ENCODE measurements around the gene PHLDB2.

PHLDB2 gene

DNA sequence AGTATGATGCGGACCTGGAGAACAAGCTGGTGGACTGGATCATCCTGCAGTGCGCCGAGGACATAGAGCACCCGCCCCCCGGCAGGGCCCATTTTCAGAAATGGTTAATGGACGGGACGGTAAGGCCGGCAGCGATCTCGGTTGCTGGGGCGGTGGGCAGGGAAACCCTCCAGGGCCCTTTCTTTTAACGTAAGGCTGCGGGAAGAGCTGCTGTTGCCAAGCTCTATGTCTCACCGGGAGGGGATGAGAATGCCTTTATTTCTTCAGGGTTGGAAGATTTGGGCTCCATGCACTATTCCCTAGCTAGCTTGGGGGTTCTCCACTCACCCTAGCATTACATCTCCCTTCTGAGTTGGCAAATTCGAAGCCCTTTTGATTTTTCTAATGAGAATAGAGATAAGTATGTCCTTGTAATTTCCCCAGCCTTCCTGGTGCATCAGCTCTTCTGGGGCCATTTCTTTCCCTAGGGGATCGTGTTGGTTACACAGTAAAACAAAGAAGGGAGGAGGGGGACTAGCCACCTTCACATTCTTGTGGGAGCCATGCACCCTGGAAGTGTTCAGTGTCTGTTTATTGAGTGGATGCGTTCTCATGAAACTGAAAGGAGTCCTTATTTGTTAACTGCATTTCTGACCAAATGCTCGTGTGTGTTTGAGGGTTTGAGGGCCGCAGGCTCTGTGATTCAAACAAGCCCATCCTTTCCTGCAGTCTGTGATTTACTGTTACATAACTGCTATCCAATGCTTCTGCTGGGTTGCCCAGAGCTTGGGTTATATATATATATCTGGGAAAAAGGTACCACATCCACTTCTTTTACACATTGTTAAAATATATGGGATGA is 140.6 kb downstream of the PHLDB2 start:
- DNase-seq (no peak), ATAC-seq (no peak)

DNA sequence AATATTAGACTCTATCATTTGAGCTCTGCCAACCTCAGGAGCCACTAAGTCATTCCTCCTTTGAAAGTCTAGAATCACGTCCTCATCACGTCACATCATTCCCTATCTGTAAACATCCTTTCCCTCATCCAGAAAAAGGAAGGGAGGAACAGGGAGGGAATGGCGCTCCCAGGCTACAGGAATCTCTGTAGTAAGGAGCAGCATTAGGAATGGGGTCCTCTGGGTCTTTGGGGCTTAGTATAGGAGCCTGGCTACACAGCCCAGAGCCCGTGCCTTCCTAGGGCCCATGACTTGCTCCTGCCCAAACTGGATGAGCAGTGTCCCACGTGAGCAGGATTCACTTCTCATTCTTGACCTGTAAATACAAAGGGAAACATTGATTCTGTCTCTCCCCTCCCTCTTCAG is 141.3 kb downstream of the PHLDB2 start:
- ATAC-seq (no peak), DNase-seq (no peak)

DNA sequence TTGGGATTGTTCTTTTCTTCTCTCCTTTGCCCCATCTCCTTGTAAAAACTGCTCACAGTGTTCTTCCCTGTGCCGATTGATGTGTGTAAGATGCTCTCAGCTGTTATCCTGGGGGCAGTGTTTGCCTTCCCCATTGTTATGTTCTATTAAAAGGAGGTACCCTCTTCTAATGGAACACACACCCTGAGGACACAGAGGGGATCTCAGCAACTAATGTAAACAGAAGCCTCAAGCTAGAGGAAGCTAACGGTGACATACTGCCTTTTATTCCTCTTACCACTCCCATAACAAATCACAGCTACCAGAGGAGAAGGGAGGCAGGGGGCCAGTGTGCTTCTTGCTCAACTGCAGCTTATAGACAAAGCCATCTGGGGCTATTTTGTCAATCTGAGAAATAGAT is 141.9 kb downstream of the PHLDB2 start:
- DNase-seq (no peak), ATAC-seq (no peak)

DNA sequence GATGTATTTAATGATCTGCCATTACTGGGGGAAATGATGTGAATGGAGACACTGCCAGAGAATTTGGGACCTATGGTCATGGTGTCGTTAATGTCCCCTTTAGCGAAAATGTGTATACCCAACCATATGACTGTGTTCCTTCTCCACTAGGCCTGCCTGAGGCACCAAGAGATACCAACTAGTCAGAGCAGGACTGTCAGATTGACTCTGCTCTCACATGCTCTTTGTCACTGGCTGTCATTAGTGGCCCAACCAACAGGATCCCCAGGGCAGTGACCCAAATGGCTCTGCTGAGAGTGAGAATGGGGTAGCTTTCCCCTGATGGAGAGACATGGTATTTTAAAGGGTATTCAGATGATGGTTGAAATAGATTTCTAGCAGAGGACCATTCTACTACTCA is 142.5 kb downstream of the PHLDB2 start:
- ATAC-seq, result no peak
- DNase-seq, result no peak

DNA sequence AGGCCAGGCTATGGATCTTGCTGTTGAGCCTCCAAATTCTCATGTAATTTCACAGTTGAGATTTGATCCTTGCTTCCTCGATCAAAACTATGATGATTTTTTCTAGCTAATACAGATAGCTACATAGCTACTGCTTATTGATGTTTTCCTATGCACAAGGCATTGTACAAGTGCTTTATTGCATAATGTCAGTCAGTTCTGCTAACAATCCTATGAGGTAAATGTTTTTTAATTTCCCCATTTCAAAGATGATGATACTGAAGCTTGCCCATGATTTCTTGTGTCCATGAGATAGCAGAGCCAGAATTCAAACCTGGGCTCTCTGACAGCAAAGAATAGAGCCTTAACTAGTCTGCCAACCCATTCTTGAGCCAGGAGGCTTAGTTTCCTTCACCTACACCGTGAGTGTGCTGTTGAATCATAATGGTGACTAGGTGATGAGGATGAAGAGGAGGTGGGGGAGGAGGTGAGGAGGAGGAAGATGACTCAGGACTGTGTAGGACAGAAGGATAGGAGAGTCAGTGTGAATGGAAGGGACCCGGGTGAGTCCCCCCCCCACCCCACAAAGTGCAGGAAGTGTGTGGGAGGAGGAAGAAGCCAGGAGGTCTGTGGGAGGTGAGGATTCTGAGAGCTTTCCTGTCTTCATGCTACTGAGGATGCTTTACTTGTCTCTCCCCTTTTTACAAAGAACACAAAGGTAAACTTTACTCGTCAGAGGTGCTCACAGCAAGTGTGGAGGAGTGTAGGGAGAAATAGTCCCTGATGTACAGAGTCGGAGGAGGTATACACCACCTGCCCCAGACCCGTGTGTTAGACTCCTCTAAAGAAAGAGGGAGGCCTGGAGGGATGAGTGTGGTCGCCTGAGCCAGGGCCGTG is 143.3 kb downstream of the PHLDB2 start:
- ATAC-seq, result peak; percentile 88
- DNase-seq, result peak; percentile 40

DNA sequence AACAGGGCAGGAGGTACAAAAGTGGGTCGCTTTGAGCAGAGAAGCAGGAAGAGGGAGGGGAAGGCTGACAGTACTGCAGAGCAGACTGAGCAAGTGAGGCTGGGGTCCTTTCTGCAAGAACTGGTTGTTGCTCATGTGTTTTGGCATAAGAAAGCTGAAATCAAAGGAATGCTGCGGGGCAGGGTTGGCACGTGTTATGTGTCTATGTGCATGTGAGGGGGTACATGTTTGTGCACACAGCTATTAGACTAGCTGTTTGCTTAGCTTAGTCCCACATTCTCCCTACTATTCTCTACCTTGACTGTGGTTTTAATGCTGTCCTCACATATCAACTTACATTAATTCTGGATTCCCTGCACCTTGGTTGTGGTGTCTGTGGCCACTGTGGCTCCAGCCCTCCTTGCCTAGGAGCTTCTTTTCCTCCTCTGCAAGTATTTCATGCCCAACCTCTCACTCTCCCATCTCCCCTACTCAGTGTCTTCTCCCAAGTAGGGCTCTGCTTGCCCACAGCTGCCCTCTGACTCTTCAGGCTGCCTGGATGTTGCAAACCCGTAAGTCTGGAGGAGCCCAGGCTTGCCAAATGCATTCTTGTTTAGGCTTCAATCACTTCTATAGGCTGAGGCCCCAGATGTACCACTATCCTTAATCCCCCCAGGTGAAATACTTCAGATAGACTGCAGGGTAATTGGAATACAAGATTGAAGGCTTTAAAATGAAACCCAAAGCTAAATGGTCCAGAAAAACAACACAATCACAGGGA is 144.4 kb downstream of the PHLDB2 start:
- DNase-seq (no peak), ATAC-seq (no peak)

DNA sequence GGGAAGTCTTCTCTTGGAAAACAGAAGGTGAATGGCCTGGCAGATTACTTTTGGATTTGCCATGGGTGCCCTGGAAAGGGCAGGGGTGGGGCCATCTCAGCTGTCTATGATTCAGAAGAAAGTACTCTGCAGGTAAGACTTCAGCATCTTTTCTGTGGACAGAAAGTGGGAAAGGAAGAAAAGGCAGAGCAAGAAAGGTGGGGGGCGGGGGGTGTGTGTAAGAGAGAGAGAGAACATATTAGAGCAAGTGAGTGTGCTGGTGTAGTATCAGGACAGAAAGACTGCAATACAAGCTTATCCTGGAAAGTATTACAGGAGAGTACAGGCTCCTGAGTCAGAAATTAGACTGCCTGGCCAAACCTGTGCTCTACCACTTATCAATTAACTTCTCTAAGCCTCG is 145.1 kb downstream of the PHLDB2 start:
- DNase-seq (no peak), ATAC-seq (no peak)

DNA sequence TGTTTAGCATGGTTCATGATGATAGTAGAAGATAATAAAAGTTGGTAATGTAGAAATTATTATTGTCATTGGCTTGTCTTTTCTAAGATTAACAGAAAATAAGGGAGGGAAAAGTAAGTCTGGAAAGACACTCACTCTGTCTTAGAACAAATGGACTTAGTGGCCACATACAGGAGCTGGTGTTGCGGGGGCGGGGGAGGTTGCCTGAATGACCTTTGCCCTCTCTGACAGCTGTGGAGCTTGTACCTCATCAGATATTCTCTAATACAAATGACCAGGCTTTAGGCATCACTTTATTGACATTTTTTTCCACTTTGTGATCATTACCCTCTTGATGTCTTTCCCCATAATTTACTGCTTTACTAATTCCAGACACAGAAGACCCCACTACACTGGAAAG is 145.6 kb downstream of the PHLDB2 start:
- ATAC-seq (no peak), DNase-seq (no peak)

DNA sequence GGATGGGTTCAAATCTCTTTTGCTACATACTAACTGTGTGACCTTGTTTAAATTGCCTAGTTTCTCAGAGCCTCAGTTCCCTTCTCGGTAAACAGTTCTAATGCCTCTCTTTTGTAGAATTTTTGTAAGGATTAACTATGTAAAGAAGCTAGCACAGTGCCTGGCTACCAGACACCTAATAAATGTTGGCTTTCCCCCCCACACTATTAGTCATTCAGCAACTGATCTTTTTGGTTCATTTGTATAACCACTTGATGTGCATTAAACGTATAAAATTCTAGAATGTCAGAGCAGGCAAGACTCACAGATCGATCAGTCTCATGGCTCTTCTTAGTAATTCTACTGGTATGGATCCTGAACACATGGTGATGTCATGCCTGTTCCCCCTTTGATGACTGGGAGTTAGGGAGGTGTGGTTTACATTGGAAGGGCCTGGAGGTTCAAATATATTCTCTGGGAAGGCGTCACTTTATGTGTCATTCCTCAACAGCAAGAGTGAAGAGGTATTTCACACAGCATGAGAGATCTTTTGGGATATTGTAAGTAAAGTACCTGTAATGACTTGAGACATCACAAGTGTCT is 146.1 kb downstream of the PHLDB2 start:
- peak; percentile 16 for ATAC-seq
- DNase-seq, result no peak

DNA sequence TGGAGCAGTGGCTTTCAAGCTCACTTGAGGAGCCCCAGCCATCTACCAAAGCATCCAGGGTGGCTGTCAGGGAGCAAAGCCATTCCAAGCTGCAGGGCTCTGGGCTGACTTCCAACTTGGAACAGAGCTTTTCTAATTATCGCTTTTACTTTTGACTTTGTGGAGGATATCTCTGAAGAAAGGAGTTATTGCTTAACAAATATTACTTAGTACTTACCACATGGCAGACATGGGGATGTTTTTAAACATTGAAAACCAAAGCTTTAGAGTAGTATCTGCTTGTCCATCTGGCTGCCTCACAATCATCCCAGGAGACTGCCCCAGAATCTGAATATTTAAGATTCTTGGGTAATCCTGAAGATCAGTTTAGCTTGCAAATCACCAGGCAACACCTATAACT is 148.6 kb downstream of the PHLDB2 start:
- ATAC-seq, result no peak

DNA sequence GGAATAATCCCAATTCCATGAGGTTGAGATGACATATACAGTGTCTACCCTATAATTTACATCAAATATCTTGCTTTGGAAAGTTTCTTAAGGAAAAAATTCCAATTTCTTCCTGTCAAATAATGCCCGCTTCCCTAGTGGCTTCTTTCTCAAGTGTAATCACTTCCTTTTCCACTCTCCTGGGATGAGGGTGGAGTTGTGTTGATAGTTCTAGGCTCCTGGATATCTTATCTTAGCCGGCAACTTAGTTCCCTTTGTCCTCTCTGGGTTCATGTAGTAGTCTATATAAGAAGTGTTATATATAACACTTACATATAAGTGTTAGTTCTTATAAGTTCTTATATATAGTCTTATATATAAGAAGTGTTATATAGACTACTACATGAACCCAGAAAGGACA is 150.6 kb downstream of the PHLDB2 start:
- no peak for ATAC-seq

More for the DNA sequence above, 148.6 kb downstream of the PHLDB2 start:
- no peak for DNase-seq

DNA sequence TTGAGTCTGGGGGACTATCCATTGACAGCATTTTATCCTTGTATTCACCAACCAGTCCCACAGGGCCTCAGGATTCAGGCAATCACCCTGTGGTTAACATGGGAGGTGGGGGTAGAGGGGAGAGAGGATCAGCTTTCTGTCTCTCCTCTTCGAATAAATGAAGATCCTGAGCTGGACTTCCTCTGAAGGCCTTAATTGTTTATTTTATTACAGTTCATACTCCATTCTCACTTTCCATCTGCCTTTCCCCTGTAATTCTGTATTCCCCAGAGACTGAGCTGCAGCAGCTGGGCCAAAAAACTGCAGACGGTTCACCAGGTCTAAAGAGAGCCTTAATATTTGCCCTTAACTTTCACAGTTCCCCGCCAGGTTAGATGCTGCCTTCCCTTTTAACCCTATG is 151.6 kb downstream of the PHLDB2 start:
- ATAC-seq, result no peak

More for the DNA sequence above, 150.6 kb downstream of the PHLDB2 start:
- DNase-seq, result no peak

DNA sequence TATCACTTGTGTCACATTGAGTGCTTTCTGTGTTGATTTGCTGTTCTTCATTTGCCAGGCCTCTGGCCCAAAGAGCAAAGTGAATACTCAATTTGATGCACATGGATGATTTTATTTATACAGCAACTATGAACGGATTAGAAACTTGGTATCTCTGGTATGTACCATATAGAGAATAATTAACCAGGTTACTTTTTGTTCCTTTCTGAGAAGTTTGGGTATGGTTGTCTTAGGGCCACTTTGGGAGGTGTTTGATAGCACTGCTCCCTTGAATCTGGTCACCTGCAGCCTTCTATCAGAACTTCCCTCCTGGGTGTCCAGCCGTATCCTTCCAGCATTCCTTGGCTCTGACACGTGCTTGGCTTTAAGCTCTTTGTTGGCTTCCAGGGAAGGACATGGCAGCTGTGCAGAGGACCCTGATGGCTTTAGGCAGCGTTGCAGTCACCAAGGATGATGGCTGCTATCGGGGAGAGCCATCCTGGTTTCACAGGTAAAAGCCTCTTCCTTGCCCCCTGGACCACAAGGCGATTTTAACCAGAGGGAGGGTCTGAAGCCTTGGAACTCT is 152.4 kb downstream of the PHLDB2 start:
- no peak for ATAC-seq

More for the DNA sequence above, 151.6 kb downstream of the PHLDB2 start:
- DNase-seq, result no peak

DNA sequence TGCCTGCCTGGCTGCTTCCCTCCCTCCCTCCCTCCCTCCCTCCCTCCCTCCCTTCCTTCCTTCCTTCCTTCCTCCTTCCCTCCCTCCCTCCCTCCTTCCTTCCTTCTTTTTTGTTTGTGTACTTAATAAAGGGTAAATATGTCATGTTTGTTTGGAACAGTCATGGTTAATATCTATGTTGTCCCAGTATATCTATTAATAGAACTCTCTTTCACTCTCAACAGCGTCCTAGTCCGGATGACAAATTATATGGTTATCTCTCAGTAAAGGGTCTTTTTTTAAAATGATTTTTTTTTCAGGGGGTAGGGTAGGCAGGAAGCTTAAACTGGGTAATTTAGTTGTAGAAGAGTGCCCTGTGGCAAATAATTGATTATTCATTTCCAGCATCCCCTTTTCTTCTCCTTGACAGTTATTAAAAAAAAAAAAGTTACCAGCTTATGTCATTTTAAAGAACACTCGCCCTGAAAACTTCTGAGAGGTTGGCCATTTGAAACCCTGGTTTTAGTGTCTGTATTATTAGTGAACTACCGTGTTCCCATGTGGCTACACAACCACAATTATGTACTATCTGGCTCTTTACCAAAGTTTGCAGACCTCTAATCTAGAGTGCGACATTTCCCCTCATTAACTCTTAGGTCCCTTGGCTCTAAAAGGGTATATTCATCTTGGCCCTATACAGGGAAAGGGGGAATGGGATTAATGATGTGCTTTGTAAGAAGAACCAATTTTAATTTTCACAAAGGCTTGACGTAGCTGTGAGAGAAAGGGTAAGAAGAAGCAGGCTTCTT is 153.3 kb downstream of the PHLDB2 start:
- no peak for DNase-seq
- no peak for ATAC-seq

More for the DNA sequence above, 152.4 kb downstream of the PHLDB2 start:
- DNase-seq, result no peak

DNA sequence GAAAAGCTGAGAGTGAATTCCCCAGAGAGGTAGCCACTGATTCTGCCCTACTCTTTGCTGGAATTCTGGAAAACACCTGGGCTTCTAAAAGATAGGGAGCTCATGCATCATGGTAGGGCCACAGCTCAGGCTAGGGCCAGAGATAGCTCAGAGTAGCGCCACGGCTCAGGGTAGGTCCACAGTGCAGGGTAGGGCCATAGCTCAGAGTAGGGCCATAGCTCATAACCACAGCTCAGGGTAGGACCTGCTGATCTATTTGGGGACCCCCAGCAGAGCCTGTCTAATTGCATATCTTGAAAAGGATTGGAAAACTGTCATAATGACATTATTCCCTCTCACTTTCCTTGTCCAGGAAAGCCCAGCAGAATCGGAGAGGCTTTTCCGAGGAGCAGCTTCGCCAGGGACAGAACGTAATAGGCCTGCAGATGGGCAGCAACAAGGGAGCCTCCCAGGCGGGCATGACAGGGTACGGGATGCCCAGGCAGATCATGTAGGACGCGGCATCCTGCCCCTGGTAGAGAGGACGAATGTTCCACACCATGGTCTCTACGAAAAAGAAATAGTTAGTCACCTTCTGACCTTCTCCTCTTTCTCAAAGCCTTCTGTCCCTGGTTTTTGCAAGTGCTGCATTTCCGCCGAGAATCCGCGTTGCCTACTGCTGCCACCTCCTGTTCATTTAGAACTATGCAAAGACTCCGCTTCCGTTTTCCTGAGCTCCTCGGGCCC is 154.2 kb downstream of the PHLDB2 start:
- peak; percentile 92 for ATAC-seq

DNA sequence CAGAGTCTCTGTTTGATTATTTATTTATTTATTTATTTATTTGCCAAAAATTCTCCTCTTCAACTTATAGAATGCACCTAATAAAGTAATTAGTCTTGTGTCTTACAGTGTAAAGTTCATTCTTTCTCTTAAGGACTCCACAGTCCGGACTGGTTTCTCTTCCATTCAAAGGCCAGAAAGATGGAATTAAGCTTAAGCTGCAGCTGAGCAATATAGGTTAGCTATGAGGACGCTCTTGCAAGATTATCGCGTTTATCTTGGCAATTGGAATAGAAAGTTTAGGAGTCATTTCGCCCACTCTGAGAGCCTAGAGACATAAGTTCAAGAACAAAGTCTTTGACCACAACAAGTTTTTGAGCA is 154.7 kb downstream of the PHLDB2 start:
- no peak for DNase-seq
- no peak for ATAC-seq

More for the DNA sequence above, 154.2 kb downstream of the PHLDB2 start:
- DNase-seq, result peak; percentile 62

DNA sequence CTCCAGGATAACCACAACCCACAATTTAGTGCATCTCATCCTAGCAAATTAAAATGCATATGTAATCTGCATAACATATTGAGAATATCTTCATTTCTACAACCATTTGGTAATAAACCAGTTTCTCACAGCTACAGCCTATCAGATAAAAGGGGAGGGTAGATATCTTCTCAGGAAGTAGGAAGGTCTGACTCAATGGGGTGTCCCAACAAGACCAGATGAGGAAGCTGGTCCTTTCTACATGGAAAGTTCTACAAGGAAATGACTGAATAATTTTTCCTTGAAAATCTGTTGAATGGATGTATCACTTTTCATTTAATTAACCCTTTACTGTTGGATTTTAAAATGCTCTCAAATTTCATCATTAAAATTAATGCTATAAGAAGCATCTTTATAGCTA is 158.0 kb downstream of the PHLDB2 start:
- ATAC-seq (peak; percentile 37), DNase-seq (no peak)

DNA sequence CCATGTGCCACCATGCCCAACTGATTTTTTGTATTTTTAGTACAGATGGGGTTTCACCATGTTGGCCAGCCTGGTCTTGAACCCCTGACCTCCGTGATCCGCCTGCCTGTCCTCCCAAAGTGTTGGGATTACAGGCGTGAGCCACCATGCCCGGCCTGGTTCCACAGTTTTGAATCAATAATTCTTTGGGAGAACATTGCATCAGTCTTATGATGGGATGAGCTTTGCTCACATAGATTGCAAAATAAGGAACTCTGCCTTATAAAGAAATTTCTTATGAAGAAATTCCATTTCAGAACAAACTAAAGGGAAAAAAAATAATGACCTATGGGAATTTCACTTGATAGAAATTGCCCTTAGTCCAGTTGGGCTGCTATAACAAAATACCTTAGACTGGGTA is 159.6 kb downstream of the PHLDB2 start:
- ATAC-seq, result no peak
- DNase-seq, result no peak

DNA sequence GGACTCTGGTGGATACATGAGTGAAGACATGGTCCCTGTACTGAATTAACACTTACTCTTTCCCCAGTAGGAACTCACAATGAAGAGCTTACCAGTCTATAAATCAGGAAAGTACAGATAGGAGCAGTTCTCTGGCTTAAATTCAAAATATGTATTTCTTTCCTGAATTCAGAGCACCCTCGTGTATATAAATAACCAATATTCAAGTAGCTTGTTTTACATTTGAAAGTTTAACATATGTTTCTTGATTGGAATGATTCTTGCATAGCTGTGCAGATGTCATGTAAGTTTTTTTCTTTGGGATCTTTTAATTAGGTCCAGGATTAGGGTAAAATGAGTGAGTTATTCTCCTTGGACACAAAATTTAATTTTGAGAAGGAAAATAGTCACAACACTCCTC is 160.7 kb downstream of the PHLDB2 start:
- DNase-seq (no peak), ATAC-seq (no peak)

DNA sequence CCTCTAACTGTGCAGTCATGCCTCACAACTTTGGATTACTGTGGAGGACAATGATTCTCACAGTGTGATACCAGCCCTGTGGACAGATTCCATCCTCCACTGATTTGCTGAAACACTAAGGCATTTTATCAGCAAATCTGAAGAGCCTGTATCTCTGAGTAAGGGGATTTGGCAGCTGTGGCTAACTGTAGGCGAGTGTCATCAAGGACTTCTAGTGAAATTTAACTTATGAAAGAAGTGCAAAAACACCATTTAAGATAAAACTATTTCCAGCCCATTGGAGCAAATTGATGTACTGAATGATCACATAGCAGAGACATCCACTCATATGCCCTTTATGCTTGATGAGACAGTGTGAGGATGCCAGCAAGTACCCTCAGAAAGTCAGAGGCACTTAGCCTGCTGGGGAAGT is 161.6 kb downstream of the PHLDB2 start:
- no peak for DNase-seq
- ATAC-seq, result no peak
